HEK293T (cell line): ENCODE measurements around the gene FLNB.
"Not testable (repeated sequence)": the region's sequence is repeated elsewhere in the genome, so short reads cannot be mapped to it uniquely, and the experiment has no call there.

Source experiments
- CTCF ChIA-PET: fragments of 350-600 bp; formaldehyde crosslinking; extraction: SDS; loops from one replicate; lab custom pipeline; 2021; ENCODE audit warnings: antibody characterized with exemption, inconsistent platforms; lab: Yijun Ruan, JAX
- POLR2A ChIA-PET: fragments of 350-600 bp; formaldehyde crosslinking; extraction: SDS; loops from one replicate; lab custom pipeline; 2020; ENCODE audit warnings: antibody characterized with exemption, inconsistent platforms; lab: Yijun Ruan, JAX
- DNase-seq: peaks from one replicate; pipeline ENCODE4 v3.0.0; 2012; ENCODE audit warnings: mixed read lengths; ENCODE audit errors: extremely low spot score
- ARNT ChIP-seq: fragments of 450-650 bp; IDR thresholded peaks from 2 replicates; pipeline ENCODE4 v1.6.1; 2017; ENCODE audit warnings: mild to moderate bottlenecking
- BHLHE40 ChIP-seq: fragments of 450-650 bp; IDR thresholded peaks from 2 replicates; pipeline ENCODE4 v1.6.1; 2016; ENCODE audit warnings: mild to moderate bottlenecking, moderate library complexity, borderline replicate concordance
- CTBP1 ChIP-seq: fragments of 450-650 bp; IDR thresholded peaks from 2 replicates; pipeline ENCODE4 v1.6.1; 2016; ENCODE audit warnings: borderline replicate concordance
- ELF4 ChIP-seq: fragments of 450-650 bp; IDR thresholded peaks from 2 replicates; pipeline ENCODE4 v1.6.1; 2017; ENCODE audit warnings: antibody characterized with exemption
- FOXA1 ChIP-seq: fragments of 450-650 bp; IDR thresholded peaks from 2 replicates; pipeline ENCODE4 v1.6.1; 2016; ENCODE audit warnings: mild to moderate bottlenecking
- FOXK2 ChIP-seq: fragments of 450-650 bp; IDR thresholded peaks from 2 replicates; pipeline ENCODE4 v1.6.1; 2016; ENCODE audit warnings: mild to moderate bottlenecking
- FOXM1 ChIP-seq: fragments of 450-650 bp; IDR thresholded peaks from 2 replicates; pipeline ENCODE4 v1.6.1; 2017; ENCODE audit warnings: mild to moderate bottlenecking, borderline replicate concordance
- HDGF ChIP-seq: fragments of 450-650 bp; IDR thresholded peaks from 2 replicates; pipeline ENCODE4 v1.6.1; 2017; ENCODE audit warnings: antibody characterized with exemption, borderline replicate concordance
- L3MBTL2 ChIP-seq: fragments of 450-650 bp; conservative IDR thresholded peaks from 2 replicates; pipeline ENCODE4 v1.6.1; 2016; ENCODE audit warnings: mild to moderate bottlenecking
- LEF1 ChIP-seq: fragments of 450-650 bp; IDR thresholded peaks from 2 replicates; pipeline ENCODE4 v1.6.1; 2017; ENCODE audit warnings: mild to moderate bottlenecking, borderline replicate concordance
- NFRKB ChIP-seq: fragments of 450-650 bp; IDR thresholded peaks from 2 replicates; pipeline ENCODE4 v1.6.1; 2016; ENCODE audit warnings: mild to moderate bottlenecking, moderate library complexity
- PKNOX1 ChIP-seq: fragments of 450-650 bp; IDR thresholded peaks from 2 replicates; pipeline ENCODE4 v1.6.1; 2016
- SP1 ChIP-seq: fragments of 450-650 bp; IDR thresholded peaks from 2 replicates; pipeline ENCODE4 v1.6.1; 2017
- SUZ12 ChIP-seq: fragments of 450-650 bp; IDR thresholded peaks from 2 replicates; pipeline ENCODE4 v1.6.1; 2016; ENCODE audit warnings: mild to moderate bottlenecking
- TARDBP ChIP-seq: fragments of 450-650 bp; IDR thresholded peaks from 2 replicates; pipeline ENCODE4 v1.6.1; 2016
- ZNF384 ChIP-seq: fragments of 450-650 bp; IDR thresholded peaks from 2 replicates; pipeline ENCODE4 v1.6.1; 2016

Gene FLNB

DNA sequence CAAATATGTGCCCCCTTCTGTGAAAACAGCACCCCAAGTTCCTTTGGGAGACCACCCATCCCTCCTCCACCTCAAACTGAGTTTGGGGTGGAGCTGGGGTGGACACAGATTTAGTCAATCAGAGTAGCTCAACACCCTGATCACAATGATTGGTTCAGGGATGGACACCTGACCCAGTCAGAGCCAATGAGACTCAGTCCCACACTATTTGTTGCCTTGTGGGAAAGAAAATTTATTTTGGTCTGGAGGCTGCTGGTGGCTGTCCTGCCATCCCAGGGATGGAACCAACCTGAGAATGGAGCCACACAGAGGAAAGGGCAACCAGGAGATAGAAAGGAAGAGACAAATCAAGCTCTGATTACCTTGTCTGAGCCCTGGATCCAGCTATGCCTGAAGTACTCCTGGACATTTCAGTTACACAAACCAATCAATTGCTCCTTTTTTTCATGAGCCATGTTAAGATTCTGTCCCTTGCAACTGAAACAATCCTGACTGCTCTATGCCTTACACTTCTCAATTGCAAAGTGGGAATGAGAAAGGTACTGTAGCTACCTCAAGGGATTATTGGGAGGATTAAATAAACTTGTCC, 192.0 kb downstream of the FLNB start:
- POLR2A ChIA-PET, result interaction anchor here (1.8 kb wide), 1 partner anchor 106 kb away, joined by 5 read pairs; the partner anchor contains the start of genes HTD2 and RPP14
- CTCF ChIA-PET, result no interaction called here
- DNase-seq, result no peak
- TF ChIP-seq NFRKB (no peak), LEF1 (no peak), FOXA1 (no peak)

- CTCF ChIA-PET, result no interaction called here
- POLR2A ChIA-PET, result interaction anchor here (1.8 kb wide), 1 partner anchor 105 kb away, joined by 5 read pairs; the partner anchor contains the start of genes HTD2 and RPP14
- DNase-seq, result no peak
- TF ChIP-seq NFRKB (no peak), SP1 (no peak), CTBP1 (no peak), SUZ12 (no peak), FOXK2 (no peak), HDGF (no peak), FOXA1 (no peak), ELF4 (no peak), TARDBP (no peak), BHLHE40 (no peak), L3MBTL2 (no peak), ARNT (no peak)
Measured at GRCh38 chr3:58200846-58201355, 192.7 kb downstream of the FLNB start.

- CTCF ChIA-PET, POLR2A ChIA-PET, DNase-seq: not testable (repeated sequence)
Measured at GRCh38 chr3:58201451-58201850, 193.2 kb downstream of the FLNB start.

DNA sequence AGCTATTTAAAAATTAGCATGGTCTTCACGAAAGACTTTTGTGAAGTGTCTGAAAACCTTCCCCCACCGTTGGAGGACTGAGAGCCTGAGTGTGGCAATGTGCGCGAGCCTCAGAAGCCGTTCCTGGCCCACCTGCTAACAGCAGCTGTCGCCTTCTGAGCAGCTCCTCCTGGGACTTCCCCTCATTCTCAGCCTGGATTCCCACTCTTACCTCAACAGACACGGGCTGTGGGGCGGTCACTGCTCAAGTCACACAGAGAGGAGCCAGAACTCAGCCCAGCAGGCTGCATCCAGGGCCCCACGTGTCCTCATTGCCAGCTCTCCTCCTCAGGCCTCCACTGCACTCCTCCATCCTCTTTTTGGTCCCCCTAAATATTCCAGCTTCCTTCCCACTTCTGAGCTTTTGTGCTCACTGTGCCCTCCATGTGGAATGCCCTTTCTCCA, 194.7 kb downstream of the FLNB start:
- no peak for DNase-seq
- ChIA-PET CTCF (interaction anchor here (0.6 kb wide), 1 partner anchor 17 kb away, joined by 4 read pairs; no protein-coding TSS in a partner anchor), POLR2A (interaction anchor here (1.5 kb wide), 1 partner anchor 104 kb away, joined by 5 read pairs; the partner anchor contains the start of genes HTD2 and RPP14)
- TF ChIP-seq FOXM1 (no peak), LEF1 (no peak), PKNOX1 (no peak)

DNA sequence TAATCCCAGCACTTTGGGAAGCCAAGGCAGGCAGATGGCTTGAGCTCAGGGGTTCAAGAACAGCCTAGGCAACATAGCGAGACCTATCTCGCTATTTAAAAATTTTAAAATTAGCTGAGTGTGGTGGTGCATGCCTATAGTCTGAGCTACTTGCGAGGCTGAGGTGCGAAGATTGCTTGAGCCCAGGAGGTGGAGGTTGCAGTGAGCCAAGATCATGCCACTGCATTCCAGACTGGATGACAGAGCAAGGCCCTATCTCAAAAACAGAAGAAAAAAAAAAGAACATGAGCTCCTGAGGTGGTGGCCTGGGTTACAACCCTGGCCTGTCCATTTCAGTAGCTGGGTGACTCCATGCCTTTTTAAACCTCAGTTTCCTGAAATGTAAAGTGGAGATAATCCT, 195.3 kb downstream of the FLNB start:
- CTCF ChIA-PET, result no interaction called here
- TF ChIP-seq ZNF384 (no peak), LEF1 (no peak), ELF4 (no peak), FOXK2 (no peak), NFRKB (no peak), CTBP1 (no peak), FOXA1 (no peak), HDGF (no peak), L3MBTL2 (no peak)
- DNase-seq, result no peak
- POLR2A ChIA-PET, result no interaction called here

DNA sequence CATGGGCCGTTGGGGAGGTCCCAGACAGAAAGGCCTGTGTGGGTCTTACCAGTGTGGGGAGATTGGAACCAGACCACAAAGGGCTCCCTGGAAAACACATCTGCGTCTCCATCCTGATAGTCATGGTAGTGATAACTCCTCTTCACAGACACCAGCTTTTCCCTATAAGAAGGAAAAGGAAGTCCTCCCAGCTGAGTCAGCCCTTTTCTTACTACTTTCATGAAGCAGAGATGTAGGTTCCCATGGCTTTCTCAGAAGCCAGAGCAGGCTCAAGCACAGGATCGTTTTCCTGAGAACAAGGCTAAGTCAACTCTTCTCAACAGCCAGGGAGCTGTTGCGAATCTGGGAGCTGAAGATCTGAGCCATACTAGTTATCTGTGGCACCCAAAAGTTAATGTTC, 196.5 kb downstream of the FLNB start:
- TF ChIP-seq LEF1, result no peak
- TF ChIP-seq SP1, result no peak
- no peak for TF ChIP-seq ELF4
- TF ChIP-seq FOXK2, result no peak
- no peak for TF ChIP-seq HDGF
- no peak for TF ChIP-seq FOXA1
- CTCF ChIA-PET, result no interaction called here
- DNase-seq, result no peak
- POLR2A ChIA-PET, result interaction anchor here (1.3 kb wide), 1 partner anchor 102 kb away, joined by 3 read pairs; the partner anchor contains the start of genes HTD2 and RPP14

DNA sequence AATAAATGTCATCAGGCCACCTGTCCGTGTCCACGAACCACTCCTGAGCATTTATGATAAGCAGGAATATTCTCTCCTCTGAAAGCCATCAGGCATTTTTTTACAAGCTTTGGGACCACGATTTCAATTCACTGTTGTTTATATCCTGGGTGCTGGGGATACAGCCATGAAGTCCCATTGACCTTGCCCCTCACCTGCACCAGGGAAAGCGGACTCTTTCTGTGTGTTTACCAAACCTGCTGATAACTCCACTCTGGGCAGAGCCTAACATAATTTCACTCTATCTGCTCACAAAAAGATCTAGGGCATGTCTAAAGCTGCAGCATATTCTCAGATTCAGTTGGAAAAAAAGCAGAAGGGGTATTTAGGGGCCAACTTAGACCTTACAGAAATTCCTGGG, 197.8 kb downstream of the FLNB start:
- ChIA-PET CTCF (no interaction called here), POLR2A (no interaction called here)
- no peak for TF ChIP-seq L3MBTL2
- TF ChIP-seq ZNF384, result no peak
- TF ChIP-seq SUZ12, result no peak
- no peak for TF ChIP-seq BHLHE40
- DNase-seq, result no peak

DNA sequence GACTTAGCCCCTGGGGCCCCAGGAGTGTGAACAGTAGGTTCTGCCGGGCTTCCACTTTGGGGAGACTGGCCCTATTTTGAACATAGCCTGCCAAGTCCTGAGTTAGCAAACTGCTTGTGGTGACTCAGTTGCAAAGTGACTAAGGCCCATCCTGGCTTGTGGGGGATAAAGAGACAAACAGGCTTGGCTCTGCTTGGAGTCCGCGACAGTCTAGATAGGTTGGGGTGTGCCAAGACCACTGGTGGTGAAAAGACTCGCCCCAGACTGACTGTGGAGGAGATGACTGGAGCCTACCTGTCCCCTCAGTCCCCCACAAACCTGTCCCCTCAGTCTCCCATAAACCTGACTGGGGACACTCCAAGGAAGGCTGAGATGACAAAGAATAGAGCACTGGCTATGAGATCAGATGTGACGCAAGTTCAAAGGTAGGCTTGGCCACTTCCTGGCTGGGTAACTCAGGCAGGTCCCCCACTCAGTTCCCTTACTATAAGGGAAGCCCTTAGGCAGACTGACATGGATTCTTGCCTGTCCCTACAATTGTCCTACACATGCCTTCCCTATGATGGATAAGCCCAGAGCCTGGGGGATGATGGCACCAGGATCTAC, 198.3 kb downstream of the FLNB start:
- POLR2A ChIA-PET, result no interaction called here
- no peak for TF ChIP-seq LEF1
- TF ChIP-seq HDGF, result no peak
- no peak for TF ChIP-seq SUZ12
- TF ChIP-seq NFRKB, result no peak
- TF ChIP-seq SP1, result no peak
- no peak for TF ChIP-seq PKNOX1
- no peak for TF ChIP-seq ARNT
- no peak for TF ChIP-seq ZNF384
- TF ChIP-seq FOXM1, result no peak
- no peak for TF ChIP-seq L3MBTL2
- TF ChIP-seq ELF4, result no peak
- TF ChIP-seq TARDBP, result no peak
- TF ChIP-seq FOXK2, result no peak
- no peak for TF ChIP-seq BHLHE40
- no peak for TF ChIP-seq FOXA1
- no peak for TF ChIP-seq CTBP1
- CTCF ChIA-PET, result no interaction called here
- DNase-seq, result no peak
